Raji (cell line): Measurements from ENCODE around the gene TM9SF4.

Experiments used
- POLR2A ChIP-seq: IDR thresholded peaks from 2 replicates; pipeline ENCODE4 v1.6.1; 2011; ENCODE audit warnings: low read depth, low read length, control low read depth; ENCODE audit not compliant: insufficient read depth

The TM9SF4 gene

DNA sequence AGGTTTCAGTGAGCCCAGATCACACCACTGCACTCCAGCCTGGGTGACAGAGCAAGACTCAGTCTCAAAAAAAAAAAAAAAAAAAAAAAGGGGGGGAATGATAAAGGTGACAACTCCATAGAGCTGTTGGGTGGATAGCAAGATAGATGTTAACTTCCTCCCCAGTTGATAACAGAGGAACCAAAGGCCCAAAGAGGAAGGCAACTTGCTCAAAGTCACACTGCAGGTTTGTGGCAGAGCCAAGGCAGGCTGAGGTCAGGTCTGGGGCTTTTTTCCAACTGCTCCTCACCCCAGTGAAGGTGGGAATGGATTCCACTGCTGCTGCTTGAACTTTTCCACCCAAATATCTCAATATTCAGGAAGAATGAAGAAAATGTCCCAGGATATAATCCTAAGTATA, 30.7 kb upstream of the TM9SF4 start:
- TF ChIP-seq POLR2A: no peak

DNA sequence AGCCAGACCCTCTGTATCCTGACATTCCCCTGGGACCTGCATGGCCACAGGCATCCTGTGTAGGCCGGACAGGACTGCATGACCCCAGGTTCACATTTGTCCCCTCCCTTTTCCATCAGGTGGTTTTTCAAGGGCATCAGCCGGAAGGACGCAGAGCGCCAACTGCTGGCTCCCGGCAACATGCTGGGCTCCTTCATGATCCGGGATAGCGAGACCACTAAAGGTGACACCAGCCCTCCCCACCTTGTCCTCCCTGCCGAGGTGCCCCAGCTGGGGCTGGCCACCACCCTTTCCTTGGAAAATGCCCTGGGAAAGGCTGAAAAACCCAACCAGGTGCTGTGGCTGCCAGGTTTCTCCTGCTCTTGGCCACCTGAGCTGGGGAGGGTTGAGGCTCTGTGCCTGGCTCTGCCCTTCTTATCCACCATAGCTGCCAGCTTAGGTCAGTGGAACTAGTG, 29.8 kb upstream of the TM9SF4 start:
- no peak for TF ChIP-seq POLR2A

DNA sequence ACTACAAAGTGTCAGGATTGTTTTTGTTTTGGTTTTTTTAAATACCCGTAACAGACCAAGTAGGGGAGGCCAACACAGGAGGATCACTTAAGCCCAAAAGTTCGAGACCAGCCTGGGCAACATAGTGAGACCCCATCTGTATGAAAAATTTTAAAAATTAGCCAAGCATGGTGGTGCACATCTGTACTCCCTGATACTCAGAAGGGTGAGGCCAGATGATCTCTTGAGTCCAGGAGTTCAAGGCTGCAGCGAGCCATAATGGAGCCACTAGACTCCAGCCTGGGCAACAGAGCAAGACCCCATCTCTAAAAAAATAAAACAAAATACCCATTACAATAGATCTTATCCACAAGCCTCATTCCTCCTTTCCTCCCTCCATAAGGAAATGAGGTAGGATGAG, 28.7 kb upstream of the TM9SF4 start:
- TF ChIP-seq POLR2A: no peak

DNA sequence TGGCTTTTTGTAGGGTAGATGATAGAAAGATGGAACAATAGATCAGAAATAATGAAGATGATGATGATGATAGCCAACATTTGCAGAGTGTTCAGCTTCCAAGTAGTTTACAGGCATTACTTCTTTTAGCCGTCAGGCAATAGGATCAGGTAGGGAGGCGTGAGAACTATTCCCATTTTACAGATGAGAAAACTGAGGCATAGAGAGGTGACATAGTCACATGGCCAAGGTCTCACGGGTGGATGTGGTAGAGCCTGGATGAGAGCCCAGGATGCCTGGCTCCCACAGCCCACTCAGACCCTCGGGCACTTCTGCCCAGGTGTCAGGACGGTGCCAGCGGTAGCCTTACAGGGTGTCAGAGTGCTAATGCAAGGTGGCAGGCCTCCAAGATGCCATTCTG, 26.0 kb upstream of the TM9SF4 start:
- TF ChIP-seq POLR2A: no peak

DNA sequence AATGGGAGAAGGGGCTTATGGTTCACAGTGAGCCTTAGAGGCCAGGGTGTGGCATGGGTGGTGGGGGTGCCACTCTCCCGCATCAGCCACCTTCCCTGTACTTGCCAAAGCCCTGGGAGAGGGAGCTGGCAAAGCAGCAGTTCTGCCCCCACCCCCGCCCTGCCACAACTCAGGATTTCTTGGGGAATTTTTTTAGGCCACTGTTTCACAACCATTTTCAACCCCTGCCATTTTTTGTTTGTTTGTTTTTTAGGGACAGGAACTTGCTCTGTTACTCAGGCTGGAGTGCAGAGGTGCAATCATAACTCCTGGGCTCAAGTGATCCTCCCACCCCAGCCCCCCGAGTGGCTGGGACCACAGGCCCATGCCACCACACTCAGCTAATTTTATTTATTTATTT, 22.4 kb upstream of the TM9SF4 start:
- TF ChIP-seq POLR2A: no peak

DNA sequence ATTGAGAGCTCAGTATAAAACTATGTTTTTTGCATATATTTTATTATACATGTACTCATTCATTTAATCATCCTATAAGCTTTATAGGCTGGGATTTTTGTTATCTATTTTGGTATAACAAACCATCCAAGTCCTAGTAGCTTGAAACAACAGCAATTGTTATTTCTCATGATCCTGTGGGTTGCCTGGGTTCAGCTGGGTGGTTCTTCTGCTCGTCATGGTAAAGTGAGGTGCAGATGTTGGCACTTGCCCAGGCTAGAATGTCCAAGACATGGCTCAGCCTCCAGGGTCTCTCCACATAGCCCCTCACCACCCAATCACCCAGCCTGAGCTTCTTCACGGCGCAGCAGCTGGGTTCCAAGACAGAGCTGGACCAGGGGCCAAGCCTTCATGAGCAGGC, 20.8 kb upstream of the TM9SF4 start:
- TF ChIP-seq POLR2A: no peak

DNA sequence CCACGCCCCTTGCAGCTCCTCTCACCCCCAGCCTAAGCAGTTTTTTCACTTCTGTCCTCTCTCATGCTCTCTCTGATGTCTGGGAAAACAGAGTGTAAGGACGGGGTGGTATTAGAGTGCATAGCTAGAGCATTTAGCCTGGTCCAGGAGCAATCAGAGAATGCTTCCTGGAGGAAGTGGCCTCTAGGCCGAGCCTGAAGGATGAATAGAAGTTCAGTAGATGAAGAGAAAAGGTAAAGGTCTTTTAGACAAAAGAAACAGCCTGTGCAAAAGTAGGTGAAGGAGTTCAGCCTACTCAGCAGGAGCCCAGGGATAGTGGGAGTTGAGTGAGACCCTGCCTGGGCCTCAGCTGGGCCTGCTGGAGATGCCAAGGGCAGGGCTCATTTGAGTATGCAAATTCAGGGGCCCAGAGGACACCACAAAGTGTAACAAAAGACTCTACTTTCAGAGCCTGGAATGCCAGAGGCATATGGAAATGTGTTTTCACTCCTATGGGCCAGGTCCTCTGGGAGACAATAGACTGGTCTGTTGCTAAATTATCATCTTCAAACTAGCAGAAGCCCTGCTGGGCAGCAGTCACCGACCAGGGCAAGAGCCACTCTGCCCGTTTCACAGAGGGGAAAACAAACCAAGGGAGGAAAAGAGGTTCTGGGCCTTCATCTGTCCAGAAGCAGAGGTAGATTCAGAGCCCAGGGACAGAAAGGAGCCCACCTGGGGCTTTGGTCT, 19.7 kb upstream of the TM9SF4 start:
- TF ChIP-seq POLR2A: no peak

DNA sequence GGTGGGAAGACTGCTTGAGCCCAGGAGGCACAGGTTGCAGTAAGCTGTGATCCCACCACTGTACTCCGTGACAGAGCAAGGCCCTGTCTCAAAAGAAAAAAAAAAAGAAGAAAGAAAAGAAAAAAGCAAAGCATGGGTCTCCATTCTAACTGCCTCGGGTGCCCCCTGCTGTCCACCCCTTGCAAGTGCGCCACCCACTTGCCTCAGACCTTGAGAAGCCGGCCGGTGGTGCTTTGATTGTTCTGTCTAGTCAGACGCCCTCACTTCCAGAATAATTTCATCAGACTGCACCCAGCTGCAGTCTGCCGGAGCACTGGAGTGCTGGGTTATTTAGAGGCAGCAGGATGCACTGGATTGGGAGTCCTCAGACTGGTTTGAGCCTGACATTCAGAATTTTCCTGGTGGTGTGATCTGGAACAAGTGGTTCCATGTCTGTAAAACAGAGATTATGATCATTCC, 17.6 kb upstream of the TM9SF4 start:
- no peak for TF ChIP-seq POLR2A

DNA sequence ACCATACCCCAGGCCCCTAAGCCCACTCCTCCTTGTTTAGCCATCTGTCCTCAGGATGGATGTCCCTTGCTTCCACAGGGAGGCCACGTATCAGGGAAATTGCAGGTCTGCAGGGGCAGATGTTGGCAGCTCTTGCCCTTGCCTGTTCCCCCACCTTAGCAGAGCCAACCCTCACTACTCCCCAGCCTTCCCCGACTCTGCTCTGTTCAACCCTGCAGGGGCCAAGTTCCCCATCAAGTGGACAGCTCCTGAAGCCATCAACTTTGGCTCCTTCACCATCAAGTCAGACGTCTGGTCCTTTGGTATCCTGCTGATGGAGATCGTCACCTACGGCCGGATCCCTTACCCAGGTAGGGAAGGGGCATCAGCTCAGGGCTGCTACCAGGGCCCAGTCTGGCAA, 10.7 kb upstream of the TM9SF4 start:
- TF ChIP-seq POLR2A: no peak

DNA sequence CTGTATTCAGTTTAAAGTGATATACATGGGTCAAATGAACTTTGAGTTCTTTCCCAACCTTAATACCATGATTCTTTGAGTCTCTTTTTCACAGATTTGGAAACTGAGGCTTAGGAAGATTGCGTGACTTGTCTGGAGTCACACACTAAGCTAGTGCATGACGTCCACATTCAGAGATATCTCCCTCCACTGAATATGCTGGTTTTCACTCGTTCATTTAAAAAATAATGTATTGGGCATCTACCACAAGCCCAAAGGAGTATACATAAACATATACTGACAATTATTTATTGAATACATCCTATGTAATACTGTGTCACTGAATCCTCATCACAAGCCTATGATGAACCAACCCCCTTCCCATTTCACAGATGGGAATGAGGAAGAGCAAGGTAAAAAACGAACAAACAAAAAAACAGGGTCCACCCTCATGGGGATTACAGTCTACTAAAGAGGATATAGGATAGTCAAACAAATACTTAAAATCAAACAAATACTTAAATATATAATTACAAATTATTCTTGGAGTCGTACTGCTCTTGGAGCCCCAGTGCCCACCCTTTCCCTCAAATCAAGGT, 611 bp upstream of the TM9SF4 start:
- TF ChIP-seq POLR2A: no peak

DNA sequence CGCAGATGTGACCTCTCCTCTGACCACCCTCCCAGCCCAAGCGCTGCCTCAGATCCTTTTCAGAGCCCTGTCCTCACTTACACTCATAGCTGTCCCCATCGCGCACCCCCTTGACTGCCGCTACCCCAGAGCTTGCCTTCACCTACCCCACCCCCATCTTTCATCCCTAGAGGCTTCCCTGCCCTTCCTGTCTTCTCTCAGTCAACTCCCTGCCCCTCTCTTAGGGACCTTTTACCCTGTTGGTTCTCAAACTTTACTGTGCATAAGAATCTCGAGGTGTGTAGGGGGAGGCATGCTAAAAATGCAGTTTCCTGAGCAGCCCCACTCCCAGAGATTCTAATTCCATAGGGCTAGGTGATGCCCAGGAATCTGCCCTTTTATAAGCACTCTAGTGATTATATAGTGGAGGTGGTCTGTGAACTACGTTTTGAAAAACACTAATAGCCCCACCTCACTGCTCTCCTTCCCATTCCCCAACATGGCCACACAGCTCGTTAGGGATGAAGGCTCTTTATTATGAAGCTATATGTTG, 725 bp downstream of the TM9SF4 start:
- no peak for TF ChIP-seq POLR2A

DNA sequence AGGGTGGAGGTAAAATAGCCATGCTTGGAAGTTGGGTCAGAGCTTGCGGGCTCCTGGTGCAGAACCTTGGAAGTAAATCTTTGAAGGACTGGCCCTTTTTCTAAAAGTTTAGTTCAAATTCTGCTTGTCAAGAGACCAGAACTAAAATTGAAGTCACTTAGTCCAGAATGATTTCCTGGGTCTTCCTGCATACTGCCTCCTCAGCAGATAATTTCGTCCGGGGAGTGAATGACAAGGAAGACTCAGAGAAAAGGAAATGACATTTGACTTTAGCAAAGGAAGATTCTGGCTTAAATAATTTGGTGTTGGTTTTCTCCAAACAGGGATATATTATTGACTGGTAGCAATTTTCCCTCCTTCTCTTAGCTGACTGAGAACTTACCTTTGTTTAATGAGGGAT, 1.2 kb downstream of the TM9SF4 start:
- TF ChIP-seq POLR2A: no peak

DNA sequence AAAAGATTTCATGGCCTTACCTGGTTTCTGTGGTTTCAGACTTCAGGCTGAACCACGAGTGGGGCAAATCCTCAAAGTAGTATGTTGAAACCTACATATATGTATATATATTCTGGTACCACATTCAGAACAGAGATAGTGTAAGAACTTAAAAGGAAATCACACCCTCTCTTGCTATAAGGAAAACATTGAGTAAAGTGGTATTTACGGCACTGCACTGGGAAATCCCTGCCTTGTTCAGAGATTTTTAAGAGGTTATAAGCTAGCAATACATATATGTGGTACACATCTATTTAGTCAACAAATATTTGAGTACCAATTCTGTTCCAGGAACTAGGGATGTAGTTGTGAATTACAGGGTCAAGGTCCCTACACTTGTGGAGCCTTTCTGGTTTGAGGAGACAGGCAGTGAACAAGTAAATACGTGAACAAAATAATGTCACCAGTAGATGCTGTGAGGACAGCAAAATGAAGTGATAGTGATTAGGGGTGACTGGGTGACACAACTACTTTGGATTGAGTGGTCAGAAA, 1.7 kb downstream of the TM9SF4 start:
- TF ChIP-seq POLR2A: no peak

DNA sequence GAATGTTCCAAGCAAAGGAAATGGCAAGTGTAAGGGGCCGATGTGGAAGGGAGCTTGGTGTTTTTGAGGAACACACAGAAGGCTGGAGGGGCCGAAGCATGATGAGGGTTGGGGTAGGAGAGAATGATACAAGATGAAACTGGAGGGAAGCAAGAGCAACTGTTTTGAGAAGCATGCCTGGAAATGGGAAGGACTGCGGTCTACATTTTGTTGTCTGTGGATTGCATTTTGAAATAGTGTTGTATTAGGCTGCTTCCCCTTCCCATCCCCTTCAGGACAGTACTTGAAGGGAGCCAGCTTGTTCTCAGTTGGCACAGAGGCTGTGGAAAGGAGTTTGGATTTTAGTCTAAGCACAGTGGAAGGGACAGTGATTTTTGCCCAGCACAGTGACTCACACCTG, 2.2 kb downstream of the TM9SF4 start:
- TF ChIP-seq POLR2A: no peak

DNA sequence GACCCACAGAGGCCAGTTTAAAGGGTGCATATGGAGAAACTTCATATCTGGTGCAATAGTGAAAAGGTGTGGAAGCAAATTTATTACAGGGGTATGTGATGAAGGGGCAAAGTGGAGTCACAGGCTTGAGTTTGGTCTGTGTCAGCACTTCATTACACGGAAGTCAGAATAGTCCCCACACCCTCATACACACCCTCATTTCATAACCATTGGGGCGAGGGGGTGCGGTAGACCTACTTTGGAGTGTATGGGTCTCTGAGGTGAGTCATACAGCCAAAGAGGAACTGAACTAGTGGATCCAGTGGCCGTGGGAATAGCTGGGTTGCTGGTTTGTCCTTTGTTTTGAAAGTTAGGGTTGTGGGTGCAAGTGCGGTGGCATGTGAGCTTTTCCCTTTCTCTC, 3.3 kb downstream of the TM9SF4 start:
- no peak for TF ChIP-seq POLR2A

DNA sequence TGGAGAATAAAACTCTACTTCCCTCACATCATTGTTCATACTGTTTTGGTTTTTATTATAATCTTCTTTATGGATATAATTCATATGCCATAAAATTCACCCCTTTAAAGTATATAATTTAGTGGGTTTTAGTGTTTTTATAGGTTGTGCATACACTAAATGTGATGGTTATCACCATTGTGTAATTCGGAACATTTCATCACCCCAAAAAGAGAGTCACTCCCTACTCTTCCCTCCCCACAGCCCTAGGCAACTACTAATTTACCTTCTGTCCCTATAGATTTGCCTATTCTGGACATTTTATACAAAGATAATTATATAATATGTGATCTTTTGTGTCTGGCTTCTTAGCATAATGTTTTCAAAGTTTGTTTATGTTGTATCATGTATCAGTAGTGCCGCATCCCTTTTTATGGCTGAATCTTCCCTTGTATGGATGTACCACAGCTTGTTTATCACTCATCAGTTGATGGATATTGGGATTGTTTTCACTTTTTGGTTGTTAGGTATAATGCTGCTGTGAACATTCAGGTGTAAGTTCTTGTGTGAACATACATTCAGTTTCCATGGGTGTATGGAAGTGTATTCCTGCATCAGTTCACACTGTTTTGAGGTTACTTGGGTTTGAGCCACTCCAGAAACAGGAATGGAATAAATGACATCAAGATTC, 4.2 kb downstream of the TM9SF4 start:
- TF ChIP-seq POLR2A: no peak

DNA sequence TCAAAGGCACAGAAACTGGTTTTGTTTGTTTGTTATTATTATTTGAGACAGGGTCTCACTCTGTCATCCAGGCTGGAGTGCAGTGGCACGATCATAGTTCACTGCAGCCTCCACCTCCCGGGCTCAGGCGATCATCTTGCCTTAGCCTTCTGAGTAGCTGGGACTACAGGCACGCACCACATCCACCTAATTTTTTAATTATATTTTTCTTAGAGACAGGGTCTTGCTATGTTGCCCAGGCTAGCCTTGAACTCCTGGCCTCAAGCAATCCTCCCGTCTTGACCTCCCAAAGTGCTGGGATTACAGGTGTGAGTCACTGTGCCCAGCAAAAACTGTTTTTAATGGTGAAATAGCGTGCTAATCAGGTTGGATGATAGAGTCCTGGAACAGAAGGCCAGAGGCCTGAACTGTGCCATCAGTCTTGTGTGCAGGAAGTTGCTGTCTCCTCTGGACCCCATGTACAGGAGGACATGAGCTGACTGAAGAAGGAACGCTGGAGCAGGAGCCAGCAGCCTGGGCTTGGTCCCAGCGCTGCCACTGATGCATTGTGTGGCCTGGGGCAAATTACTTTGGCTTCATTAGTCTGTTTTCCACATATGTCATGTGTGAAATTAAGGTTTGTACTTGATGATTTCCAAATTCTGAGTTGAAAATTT, 4.9 kb downstream of the TM9SF4 start:
- no peak for TF ChIP-seq POLR2A
